HG02678 (cell line): ENCODE measurements around the gene SLC37A4.
A peak's percentile ranks its signal among the peaks of the same experiment; 100 is the strongest.
"Not testable (repeated sequence)": the region's sequence is repeated elsewhere in the genome, so short reads cannot be mapped to it uniquely, and the experiment has no call there.

ENCODE experiments used
- ATAC-seq: cut with Tn5 transposase; IDR thresholded peaks from one replicate; pipeline ENCODE4 v1.9.1; 2021; ENCODE audit warnings: mild to moderate bottlenecking, moderate library complexity; ENCODE audit not compliant: unreplicated experiment

The SLC37A4 gene

DNA sequence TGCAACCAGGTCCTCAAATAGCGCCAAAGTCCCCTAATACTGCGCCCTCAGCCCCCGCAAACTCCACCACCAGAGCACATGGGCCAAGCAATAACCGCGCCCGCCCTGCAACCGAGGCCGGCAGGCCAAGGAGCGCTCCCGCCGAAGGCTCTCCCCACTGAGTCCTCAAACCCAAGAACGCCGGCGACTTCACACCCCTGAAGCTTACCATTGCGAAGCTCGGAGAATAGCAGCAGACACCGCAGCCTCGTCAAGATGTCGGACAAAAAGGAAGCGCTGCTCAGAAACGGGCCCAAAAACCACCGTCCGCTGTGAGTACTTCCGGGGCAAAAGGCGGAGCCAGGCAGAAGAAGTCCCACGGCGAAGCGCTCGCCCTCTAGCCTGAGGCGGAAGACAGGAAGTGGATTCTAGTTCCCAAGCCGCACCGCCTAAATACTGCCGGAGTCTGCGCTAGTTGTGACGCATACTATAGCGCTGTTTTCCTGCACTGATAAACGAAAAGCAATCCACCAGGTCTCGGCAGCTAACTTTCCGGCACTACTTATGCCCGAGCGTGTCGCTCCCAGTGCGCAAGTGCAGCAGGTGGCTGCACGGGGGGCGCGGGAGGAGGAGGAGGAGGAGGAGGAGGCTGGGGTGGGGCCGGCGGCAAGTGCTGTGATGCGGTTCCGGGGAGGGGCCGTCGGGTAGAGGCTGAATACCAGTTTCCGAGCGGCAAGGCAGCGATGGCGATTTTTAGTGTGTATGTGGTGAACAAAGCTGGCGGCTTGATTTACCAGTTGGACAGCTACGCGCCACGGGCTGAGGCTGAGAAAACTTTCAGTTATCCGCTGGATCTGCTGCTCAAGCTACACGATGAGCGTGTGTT, 12.4 kb downstream of the SLC37A4 start, which contains the start of the genes RPS25 and TRAPPC4:
Gene RPS25, minus strand, starts transcription at position 270 of the 865 bp plus-strand sequence. Its CDS starts 59 bp downstream, at position 211.
Gene TRAPPC4, plus strand, starts transcription at position 693 of the 865 bp plus-strand sequence. Its CDS starts 30 bp downstream, at position 723.
- peak; percentile 84 for ATAC-seq

DNA sequence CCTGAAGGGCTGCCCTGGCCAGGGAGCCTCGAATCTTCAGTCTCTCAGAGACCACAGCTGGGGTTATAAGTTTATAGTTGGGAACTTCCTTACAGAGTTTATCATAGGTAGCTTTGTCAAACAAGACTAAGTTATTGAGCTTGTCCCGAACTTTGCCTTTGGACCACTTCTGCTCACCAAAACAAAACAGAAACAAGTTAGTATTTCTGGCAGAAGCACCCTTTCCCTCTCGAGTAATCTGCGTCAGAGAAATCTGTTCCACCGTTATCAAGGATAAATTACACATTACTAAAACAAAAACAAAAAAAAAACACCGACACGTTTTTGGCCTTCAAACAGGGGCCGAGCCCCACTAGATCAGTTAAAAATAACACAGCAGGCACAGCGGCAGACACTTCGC, 13.3 kb downstream of the SLC37A4 start:
- ATAC-seq = not testable (repeated sequence)

DNA sequence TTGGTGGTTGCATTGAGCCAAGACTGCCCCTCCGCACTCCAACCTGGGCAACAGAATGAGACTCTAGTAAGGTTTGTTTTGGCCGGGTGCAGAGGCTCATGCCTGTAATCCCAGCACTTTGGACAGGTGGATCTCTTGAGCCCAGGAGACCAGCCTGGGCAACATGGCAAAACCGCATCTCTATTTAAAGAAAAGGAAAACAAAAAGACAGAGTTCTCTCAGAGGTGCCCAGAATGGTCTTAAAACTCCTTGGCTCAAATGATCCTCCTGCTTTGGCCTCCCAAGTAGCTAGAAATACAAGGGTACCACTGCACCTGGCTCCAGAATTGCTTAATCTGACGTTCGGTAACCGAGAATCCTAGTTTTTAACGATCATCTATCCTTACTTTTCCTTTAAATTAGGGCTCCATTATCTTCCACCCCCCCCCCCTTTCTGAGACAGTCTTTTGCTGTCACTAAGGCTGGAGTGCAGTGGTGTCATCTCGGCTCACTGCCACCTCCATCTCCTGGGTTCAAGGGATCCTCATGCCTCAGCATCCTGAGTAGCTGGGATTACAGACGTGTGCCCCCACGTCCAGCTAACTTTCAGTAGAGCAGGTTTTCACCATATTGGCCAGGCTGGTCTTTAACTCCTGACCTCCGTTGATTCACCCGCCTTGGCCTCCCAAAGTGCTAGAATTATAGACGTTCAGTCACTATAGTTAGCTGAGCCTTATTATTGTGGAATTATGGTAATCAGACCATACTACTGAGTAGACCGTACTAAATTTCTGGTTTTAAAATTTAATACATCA, 14.3 kb downstream of the SLC37A4 start:
- no peak for ATAC-seq

DNA sequence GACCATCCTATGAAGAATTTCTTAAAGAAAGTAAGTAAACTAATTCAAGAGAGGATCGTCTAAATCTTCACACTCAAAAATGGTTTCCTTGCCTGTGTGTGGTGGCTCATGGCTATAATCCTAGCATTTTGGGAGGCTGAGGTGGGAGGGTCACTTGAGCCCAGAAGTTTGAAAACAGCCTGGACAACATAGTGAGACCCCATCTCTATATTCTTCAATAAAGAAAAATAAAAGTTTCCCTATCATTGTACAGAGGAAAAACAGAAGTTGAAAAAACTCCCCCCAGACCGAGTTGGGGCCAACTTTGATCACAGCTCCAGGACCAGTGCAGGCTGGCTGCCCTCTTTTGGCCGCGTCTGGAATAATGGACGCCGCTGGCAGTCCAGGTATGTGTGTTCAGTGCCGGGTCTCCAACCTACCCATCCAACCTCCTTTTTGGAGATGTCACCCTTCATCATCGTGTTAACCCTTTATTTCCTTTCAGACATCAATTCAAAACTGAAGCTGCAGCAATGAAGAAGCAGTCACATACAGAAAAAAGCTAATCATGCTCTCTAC, 15.5 kb downstream of the SLC37A4 start:
- no peak for ATAC-seq

DNA sequence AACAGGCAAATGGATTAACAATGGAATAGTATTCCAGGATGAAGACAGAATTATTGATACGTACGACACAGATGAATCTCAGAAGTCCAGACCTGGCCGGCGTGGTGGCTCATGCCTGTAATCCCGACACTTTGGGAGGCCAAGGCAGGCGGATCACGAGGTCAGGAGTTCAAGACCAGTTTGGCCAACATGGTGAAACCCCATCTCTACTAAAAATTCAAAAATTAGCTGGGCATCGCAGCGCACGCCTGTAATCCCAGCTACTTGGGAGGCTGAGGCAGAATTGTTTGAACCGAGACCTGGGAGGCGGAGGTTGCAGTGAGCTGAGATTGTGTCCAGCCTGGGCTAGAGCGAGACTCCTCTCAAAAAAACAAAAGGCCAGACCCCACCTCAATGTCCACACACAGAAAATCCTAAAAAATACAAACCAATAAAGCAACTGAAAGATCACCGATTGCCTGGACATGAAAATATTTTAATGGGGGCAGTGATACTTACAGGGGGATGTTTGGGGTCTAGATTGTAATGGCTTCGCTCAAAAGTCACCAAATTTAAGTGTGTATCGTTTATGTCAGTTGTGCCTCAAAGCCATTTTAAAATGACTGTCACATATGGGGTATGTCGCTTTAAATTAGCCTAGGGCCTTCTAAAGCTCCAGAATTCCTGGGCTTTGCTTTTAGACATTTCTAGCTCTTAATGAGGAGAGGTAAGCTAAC, 16.3 kb downstream of the SLC37A4 start:
- ATAC-seq = no peak

DNA sequence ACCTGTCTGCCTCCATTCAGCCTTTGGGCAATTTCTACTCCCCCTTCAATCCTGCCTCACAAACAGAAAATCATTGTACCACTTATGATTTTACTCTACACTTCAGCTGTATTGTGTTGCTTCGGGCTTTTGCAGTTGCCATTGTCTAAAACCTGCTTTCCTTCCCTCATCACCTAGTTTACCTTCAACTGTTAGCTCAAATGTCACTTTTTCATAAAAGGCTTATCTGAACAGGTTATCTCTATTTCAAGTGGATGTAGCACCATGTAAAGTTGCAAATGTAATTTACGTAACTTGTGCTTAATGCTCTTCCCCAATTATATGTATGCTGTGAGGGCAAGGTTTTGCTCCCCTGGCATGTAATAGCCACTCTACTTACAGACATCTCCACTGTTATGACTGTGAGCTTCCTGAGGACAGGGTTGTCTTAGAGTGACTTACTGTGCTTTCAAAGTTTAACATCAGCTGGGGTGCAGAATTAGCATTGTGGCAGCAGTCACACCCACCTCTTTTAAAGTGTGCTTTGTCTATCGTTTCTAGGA, 18.0 kb downstream of the SLC37A4 start:
- no peak for ATAC-seq

DNA sequence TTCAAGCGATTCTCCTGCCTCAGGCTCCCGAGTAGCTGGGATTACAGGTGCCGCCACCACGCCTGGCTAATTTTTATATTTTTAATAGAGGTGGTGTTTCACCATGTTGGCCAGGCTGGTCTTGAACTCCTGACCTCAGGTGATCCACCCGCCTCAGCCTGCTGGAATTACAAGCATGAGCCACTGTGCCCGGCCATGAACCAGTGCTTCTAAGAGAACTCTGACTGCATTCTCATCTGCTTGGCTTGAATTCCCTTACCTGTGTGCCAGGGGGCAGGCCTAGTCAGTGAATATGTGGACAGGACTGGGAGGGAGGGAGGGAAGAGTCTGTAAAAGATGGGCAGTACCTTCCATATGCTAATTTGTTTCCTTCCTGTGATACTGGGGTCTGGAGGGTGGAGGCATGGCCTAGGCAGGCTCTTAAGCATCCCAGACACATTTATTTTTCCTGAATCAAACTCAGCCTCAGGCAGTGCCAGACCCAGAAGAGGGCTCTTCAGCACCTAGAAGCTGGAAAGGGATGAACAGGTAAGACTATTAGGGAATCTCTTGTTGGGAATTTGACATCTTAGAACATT, 19.1 kb downstream of the SLC37A4 start:
- ATAC-seq = no peak

DNA sequence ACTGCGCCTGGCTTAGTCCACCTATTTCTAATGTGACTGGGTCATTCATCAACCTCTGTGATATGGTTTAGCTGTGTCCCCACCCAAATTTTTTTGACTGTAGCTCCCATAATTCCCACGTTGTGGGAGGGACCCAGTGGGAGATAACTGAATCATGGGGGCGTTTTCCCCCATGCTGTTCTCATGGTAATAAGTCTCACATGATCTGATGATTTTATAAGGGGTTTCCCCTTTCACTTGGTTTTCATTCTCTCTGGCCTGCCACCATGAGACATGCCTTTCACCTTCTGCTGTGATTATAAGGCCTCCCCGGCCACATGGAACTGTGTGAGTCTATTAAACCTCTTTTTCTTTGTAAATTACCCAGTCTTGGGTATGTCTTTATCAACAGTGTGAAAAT, 24.0 kb downstream of the SLC37A4 start:
- no peak for ATAC-seq

DNA sequence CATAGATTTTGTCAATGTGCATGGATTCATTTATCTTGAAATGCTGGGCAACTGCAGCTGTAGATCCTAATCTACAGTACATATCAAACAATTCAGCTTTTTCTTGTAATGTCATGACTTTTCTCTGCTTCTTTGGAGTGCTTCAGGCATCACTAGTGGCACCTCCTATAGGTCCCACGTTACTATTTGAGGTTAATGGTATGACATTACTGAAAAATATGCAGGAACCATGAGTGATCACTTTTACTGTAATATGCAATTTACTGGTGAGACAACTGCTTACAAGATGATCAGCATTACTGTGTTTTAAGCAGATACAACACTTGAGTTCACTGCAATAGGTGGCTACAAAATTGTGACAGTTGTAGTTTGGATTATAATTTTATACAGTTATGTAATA, 29.8 kb downstream of the SLC37A4 start:
- no peak for ATAC-seq

DNA sequence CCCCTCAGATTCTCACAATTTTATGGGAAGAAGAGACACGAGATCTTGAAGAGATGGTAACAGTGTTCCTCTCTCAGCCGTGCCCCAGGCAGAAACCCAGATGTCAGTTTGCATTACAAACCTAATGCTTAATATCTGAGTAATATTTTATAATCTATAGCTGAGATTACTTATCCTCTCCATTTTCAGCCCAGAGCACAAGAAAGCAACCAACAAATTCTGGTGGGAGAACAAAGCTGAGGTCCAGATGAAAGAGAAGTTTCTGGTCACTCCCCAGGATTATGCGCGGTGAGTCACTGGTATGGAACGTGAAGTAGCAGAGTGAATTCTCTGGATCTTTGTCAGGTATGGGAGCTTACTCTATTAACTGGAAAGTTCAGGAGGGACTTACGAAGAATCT, 31.9 kb downstream of the SLC37A4 start:
- no peak for ATAC-seq

DNA sequence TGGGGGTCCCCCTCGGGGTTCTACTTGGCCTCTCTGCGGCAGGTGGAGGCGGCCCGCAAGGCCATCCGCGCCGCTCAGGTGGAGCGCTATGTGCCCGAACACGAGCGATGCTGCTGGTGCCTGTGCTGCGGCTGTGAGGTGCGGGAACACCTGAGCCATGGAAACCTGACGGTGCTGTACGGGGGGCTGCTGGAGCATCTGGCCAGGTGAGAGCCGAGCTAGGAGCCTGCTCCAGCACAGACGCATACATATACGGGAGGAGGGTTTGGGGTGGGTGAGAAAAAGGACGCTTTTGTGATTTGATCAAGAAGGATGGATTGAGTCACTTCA, 32.3 kb downstream of the SLC37A4 start:
- no peak for ATAC-seq

DNA sequence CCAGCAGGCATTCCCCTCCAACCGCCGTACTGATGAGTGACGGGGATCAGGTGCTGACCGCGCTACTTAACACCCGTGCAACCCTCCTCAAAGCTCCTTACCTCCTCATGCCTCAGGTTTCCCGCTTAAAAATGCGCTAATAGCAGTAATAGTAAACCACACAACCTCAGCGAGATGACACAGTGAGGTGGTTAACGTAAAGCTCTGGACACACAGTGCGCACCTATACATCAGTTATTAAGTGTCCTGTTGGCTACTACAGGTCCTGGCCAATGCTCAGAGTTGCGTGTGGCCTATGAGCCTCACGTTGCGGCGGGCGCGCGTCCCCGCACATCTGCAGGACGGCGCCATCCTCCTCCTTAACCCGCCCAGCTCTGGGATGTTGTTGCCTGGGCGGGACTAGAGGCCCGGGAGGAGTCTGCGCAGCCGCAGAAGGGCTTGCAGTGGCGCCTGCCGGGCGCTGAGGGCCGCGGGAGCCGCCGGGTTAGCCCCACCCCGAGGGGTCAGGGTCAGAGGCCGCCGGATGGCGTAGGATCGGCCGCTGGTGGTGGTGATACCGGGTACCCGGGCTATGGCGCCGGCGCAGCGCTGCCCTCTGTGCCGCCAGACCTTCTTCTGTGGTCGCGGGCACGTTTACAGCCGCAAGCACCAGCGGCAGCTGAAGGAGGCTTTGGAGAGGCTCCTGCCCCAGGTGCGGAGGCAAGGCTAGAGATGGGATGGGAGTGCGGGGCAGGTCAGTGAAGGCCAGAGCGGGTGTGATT, 32.9 kb downstream of the SLC37A4 start, which contains the start of gene CENATAC:
Gene CENATAC, plus strand, starts transcription at position 512 of the 761 bp plus-strand sequence. Its CDS starts 60 bp downstream, at position 572.
- peak; percentile 96 for ATAC-seq

DNA sequence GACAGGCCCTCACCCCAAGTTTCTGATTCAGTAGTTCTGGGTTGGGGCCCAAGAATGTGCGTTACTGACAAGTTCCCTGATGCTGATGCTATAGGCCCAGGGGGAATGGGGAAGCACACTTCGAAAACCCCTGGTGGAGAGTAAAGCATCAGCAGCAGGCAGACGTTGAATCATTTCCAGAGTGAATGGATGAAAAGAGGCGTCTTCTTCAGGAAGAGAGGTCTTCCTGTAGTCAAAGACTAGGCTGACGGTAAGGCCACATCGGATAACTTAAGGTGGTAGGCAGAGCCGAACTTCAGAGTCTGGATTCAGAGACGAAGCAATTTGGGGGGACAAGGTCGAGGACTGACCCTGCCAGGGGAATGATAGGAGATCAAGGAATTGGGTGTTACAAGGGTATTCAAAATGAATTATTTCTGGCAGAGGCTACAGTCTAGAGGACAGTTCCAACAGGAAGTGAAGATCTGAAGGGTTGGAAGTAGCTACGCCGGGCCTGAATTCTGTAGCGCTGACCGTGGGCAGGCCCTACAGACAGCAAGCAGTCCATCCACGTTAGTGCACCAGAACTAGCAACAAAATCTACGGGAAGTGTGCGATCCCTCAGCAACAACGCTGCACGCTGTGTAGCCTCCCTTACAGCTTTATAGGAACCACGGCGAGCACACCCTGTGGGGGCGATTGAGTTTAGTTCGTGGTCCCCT, 33.6 kb downstream of the SLC37A4 start:
- peak; percentile 6 for ATAC-seq

DNA sequence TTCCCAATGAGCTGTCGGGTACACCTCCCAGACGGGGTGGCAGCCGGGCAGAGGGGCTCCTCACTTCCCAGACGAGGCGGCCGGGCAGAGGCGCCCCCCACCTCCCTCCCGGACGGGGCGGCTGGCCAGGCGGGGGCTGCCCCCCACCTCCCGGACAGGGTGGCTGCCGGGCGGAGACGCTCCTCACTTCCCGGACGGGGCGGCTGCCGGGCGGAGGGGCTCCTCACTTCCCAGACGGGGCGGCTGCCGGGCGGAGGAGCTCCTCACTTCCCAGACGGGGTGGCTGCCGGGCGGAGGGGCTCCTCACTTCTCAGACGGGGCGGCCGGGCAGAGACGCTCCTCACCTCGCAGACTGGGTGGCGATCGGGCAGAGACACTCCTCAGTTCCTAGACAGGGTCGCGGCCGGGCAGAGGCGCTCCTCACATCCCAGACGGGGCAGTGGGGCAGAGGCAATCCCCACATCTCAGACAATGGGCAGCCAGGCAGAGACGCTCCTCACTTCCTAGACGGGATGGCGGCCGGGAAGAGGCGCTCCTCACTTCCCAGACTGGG, 39.1 kb downstream of the SLC37A4 start:
- ATAC-seq = not testable (repeated sequence)

DNA sequence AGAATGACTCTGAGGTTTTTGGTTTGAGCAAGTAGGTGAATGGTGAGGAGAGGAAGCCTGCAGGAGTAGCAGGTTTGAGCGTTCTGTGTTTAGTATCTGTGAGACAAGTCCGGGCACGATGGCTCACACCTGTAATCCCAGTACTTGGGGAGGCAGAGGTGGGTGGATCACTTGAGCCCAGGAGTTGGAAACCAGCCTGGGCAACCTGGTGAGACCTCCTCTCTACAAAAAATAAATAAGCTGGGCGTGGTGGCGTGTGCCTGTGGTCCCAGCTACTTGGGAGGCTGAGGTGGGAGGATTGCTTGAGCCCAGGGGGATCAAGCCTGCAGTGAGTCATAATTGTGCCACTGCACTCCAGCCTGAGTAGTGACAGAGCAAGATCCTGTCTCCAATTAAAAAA, 42.4 kb downstream of the SLC37A4 start:
- no peak for ATAC-seq

DNA sequence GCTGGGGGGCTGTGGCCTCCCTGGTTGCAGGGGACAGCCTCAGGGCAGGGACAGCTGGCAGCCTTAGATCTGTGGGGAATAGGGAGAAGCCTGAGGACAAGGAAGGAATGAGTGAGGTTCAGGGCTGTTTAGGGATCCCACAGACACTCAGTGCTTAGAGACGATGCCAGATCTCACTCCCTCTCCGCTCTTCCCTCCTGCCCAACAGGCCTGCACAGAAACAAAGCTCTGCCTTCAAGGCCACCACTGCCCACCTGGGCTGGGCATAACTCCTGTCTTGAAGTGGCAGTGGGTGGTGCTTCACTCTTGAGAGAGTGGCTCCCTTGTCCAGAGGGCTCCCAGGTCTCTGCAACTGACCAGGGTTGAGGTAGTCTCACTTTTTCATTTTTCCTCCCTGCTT, 45.9 kb downstream of the SLC37A4 start:
- no peak for ATAC-seq

DNA sequence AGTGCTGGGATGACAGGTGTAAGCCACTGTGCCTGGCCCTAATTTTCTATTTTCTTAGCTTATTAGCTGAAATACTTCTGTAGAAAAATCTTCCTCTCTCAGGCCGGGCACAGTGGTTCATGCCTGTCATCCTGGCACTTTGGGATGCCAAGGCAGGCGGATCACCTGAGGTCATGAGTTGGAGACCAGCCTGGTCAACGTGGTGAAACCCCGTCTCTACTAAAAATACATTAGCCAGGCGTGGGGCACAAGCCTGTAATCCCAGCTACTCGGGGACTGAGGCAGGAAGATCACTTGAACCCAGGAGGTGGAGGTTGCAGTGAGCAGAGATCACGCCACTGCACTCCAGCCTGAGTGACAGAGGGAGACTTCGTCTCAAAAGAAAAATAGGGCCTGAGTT, 46.3 kb downstream of the SLC37A4 start:
- not testable (repeated sequence) for ATAC-seq

DNA sequence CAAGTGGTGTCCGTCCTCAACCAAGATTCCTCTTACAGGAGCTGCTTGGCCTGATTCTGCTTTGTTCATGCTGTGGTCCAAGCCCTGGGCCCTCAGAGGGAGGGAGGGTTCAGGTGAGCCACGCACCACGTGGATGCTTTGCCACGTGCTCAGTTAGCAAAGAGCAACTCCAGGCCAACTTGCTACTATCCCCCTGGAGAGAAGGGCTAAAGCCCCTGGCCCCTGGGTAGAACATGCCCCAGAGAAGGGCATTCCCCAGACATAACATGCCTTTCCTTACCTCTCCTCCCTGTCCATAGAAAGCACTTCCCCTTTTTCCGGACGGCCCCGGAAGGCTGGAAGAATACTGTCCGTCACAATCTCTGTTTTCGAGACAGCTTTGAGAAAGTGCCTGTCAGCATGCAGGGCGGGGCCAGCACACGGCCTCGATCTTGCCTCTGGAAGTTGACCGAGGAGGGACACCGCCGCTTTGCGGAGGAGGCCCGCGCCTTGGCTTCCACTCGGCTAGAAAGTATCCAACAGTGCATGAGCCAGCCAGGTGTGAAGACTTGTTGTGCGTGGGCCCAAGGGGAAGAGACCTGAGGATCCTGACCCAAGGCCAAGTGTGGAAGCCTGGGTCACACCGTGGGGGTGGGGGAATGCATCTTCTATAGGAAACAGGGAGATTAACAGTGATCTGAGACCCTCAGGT, 50.3 kb downstream of the SLC37A4 start:
- no peak for ATAC-seq
